ENCODE results near the gene NEK7.

DNA sequence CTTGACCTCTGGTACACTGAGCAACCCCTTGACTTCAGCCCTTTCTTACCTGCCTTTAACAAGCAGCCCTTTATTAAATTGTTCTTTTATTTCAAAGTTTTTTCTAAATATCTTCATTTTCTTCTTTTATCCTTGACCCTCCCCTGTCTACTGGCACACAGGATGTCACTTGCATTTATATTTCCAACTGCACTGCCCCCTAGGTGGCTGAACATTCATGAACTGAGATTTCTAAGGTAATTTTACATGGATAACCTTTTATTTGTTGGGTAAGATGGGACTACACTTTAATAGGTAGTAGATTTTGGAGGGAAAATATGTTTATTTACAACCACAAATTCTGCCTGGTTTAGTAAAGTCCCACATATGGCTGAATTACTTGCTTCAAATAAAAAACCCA is 193.7 kb downstream of the NEK7 start:
- peak; percentile 34 for TF ChIP-seq CTCF (IDR thresholded peaks at IDR 0.05)
- TF ChIP-seq EZH2 (IDR thresholded peaks at IDR 0.05), result no peak
